ENCODE results near the gene WFIKKN1. TPM values are rescaled to one million over a fixed set of nuclear protein-coding genes. Genes with fewer than 3 reads are reported as not detected.

WFIKKN1 gene
- total RNA-seq, 4 donors from 2014 or later, result 2.5 to 6.2 (median 3.8) TPM

DNA sequence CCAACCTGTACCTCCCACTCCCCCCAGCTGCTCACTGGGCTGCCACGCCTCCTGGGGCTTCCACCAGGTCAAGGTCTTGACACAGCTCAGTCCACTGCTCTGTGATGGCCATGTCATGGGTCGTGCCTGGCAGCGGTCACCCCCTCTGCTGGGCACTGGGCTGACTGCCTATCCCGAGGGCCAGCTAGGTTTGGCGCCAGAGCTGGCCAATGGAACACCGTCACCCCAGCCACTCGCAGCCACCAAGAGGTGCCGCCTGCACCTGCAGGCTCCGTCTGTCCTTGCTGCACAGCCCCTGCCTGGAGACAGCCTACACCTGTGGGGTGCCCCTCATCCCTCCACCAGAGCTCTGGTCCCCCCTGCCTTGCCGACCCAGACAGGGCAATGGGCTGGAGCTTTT lies 45.4 kb upstream of the WFIKKN1 start:
- TF ChIP-seq, protein P1, sequence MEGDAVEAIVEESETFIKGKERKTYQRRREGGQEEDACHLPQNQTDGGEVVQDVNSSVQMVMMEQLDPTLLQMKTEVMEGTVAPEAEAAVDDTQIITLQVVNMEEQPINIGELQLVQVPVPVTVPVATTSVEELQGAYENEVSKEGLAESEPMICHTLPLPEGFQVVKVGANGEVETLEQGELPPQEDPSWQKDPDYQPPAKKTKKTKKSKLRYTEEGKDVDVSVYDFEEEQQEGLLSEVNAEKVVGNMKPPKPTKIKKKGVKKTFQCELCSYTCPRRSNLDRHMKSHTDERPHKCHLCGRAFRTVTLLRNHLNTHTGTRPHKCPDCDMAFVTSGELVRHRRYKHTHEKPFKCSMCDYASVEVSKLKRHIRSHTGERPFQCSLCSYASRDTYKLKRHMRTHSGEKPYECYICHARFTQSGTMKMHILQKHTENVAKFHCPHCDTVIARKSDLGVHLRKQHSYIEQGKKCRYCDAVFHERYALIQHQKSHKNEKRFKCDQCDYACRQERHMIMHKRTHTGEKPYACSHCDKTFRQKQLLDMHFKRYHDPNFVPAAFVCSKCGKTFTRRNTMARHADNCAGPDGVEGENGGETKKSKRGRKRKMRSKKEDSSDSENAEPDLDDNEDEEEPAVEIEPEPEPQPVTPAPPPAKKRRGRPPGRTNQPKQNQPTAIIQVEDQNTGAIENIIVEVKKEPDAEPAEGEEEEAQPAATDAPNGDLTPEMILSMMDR (IDR thresholded peaks at IDR 0.05), result peak in 3 of 6 experiments; percentile 22 to 34 (median 23)
- no peak for TF ChIP-seq POLR2A (IDR thresholded peaks at IDR 0.05)
- Histone ChIP-seq H3K27ac (no peak overlapping the region), H3K27me3 (no peaks in the 10 kb centered on the region), H3K4me1 (peaks cover 0 to 11% (median 9%) of the 10 kb centered on the region in 4 donors), H3K4me3 (no peak overlapping the region), H3K36me3 (no peaks in the 10 kb centered on the region), H3K9me3 (no peaks in the 10 kb centered on the region)
- peak in 1 of 3 donors; percentile 58 for DNase-seq

- Histone ChIP-seq H3K27ac (no peak overlapping the region), H3K9me3 (no peaks in the 10 kb centered on the region), H3K27me3 (no peaks in the 10 kb centered on the region), H3K4me1 (peaks cover 0 to 17% (median 14%) of the 10 kb centered on the region in 4 donors), H3K4me3 (no peak overlapping the region), H3K36me3 (no peaks in the 10 kb centered on the region)
- DNase-seq, result no peak
- TF ChIP-seq POLR2A (IDR thresholded peaks at IDR 0.05), result no peak
- TF ChIP-seq, protein P1 (IDR thresholded peaks at IDR 0.05), result no peak
Observed at GRCh38 chr16:586047-586644, 44.6 kb upstream of the WFIKKN1 start.

- no peak for DNase-seq
- Histone ChIP-seq H3K27ac (no peak overlapping the region), H3K27me3 (no peaks in the 10 kb centered on the region), H3K4me3 (no peak overlapping the region), H3K4me1 (peaks cover 0 to 25% (median 14%) of the 10 kb centered on the region in 4 donors), H3K9me3 (no peaks in the 10 kb centered on the region), H3K36me3 (no peaks in the 10 kb centered on the region)
- no peak for TF ChIP-seq POLR2A (IDR thresholded peaks at IDR 0.05)
- TF ChIP-seq, protein P1 (IDR thresholded peaks at IDR 0.05), result no peak
Observed at GRCh38 chr16:586645-587590, 43.9 kb upstream of the WFIKKN1 start.

DNA sequence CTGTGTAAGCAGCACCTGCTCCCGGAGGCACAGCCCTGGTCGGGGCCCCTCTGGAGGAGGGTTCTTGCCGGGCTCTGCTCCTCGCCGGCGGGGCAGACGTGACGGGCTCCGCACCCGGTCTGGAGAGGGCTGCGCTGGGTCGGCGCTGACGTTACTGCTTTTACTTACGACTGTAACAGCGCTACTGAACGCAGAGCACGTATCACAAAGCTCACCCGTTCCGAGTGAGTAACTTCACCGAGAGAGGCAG lies 42.2 kb upstream of the WFIKKN1 start:
- no peaks in the 10 kb centered on the region for H3K9me3 ChIP-seq
- peaks cover 12 to 41% (median 20%) of the 10 kb centered on the region in 4 donors for H3K4me1 ChIP-seq
- peak; percentile 52 to 76 (median 74) for DNase-seq
- H3K36me3 ChIP-seq, result no peaks in the 10 kb centered on the region
- peak overlapping the region; percentile 56 to 96 (median 82) for H3K4me3 ChIP-seq
- TF ChIP-seq, protein P1 (IDR thresholded peaks at IDR 0.05), result no peak
- no peak for TF ChIP-seq POLR2A (IDR thresholded peaks at IDR 0.05)
- peak overlapping the region; percentile 96 to 99 (median 98) for H3K27ac ChIP-seq
- no peaks in the 10 kb centered on the region for H3K27me3 ChIP-seq

GRCh38 chr16:588889-589657 lies 41.7 kb upstream of the WFIKKN1 start:
- H3K27ac ChIP-seq, result peak overlapping the region; percentile 96 to 99 (median 98)
- no peaks in the 10 kb centered on the region for H3K27me3 ChIP-seq
- H3K4me1 ChIP-seq, result peaks cover 12 to 42% (median 20%) of the 10 kb centered on the region in 4 donors
- no peaks in the 10 kb centered on the region for H3K36me3 ChIP-seq
- peak; percentile 99 for DNase-seq
- H3K9me3 ChIP-seq, result no peaks in the 10 kb centered on the region
- H3K4me3 ChIP-seq, result peak overlapping the region; percentile 56 to 96 (median 82)
- peak; percentile 92 to 97 for TF ChIP-seq POLR2A (IDR thresholded peaks at IDR 0.05)
- TF ChIP-seq, protein P1 (IDR thresholded peaks at IDR 0.05), result peak in 2 of 6 experiments; percentile 2 to 11
